BE2C (cell line): ENCODE data around the gene SERAC1.

ENCODE experiments used
- DNase-seq: peaks from one replicate; pipeline ENCODE4 v3.0.0-alpha.2; 2020
- H3K27me3 ChIP-seq: fragments of 250-450 bp; sonication (Bioruptor Pico); 2 replicates; pipeline ENCODE4 v1.5.1; 2020; ENCODE audit warnings: mild to moderate bottlenecking
- H3K36me3 ChIP-seq: fragments of 250-450 bp; sonication (Bioruptor Pico); 2 replicates; pipeline ENCODE4 v1.5.1; 2020; ENCODE audit warnings: mild to moderate bottlenecking
- H3K4me1 ChIP-seq: fragments of 250-450 bp; sonication (Bioruptor Pico); 2 replicates; pipeline ENCODE4 v1.5.1; 2020
- H3K4me3 ChIP-seq: 2 replicates; pipeline ENCODE4 v1.5.1; 2011; ENCODE audit warnings: low read depth, low read length
- H3K9me3 ChIP-seq: fragments of 250-450 bp; sonication (Bioruptor Pico); 2 replicates; pipeline ENCODE4 v1.5.1; 2020
- CTCF ChIP-seq: IDR thresholded peaks from 2 replicates; pipeline ENCODE4 v1.5.1; 2012; ENCODE audit warnings: mild to moderate bottlenecking, low read depth, low read length

Gene SERAC1

GRCh38 chr6:158087224-158087867 lies 80.7 kb downstream of the SERAC1 start:
- Histone ChIP-seq H3K4me3 (no peak overlapping the region), H3K9me3 (no peaks in the 10 kb centered on the region), H3K27me3 (no peaks in the 10 kb centered on the region), H3K4me1 (no peaks in the 10 kb centered on the region), H3K36me3 (no peaks in the 10 kb centered on the region; the same call in 1 of the 2 replicates)
- no peak for TF ChIP-seq CTCF
- DNase-seq = no peak

- TF ChIP-seq CTCF = no peak
- Histone ChIP-seq H3K36me3 (no peaks in the 10 kb centered on the region; the same call in 1 of the 2 replicates), H3K9me3 (no peaks in the 10 kb centered on the region), H3K4me1 (no peaks in the 10 kb centered on the region), H3K4me3 (no peak overlapping the region), H3K27me3 (no peaks in the 10 kb centered on the region)
- DNase-seq = no peak
Observed at GRCh38 chr6:158086504-158087223, 81.4 kb downstream of the SERAC1 start.

GRCh38 chr6:158086054-158086503 lies 82.0 kb downstream of the SERAC1 start:
- no peak for DNase-seq
- H3K4me1 ChIP-seq = no peaks in the 10 kb centered on the region
- H3K9me3 ChIP-seq = no peaks in the 10 kb centered on the region
- H3K4me3 ChIP-seq = no peak overlapping the region
- no peaks in the 10 kb centered on the region for H3K27me3 ChIP-seq
- TF ChIP-seq CTCF = no peak
- H3K36me3 ChIP-seq = no peaks in the 10 kb centered on the region; the same call in 1 of the 2 replicates

- no peaks in the 10 kb centered on the region for H3K9me3 ChIP-seq
- no peaks in the 10 kb centered on the region for H3K27me3 ChIP-seq
- no peak for DNase-seq
- no peaks in the 10 kb centered on the region for H3K4me1 ChIP-seq
- no peaks in the 10 kb centered on the region; the same call in 1 of the 2 replicates for H3K36me3 ChIP-seq
- H3K4me3 ChIP-seq = no peak overlapping the region
- no peak for TF ChIP-seq CTCF
Observed at GRCh38 chr6:158085261-158086053, 82.6 kb downstream of the SERAC1 start.

GRCh38 chr6:158083455-158084325 lies 84.4 kb downstream of the SERAC1 start:
- no peaks in the 10 kb centered on the region for H3K4me1 ChIP-seq
- TF ChIP-seq CTCF = no peak
- H3K36me3 ChIP-seq = no peaks in the 10 kb centered on the region; the same call in 1 of the 2 replicates
- DNase-seq = no peak
- no peak overlapping the region for H3K4me3 ChIP-seq
- H3K27me3 ChIP-seq = no peaks in the 10 kb centered on the region
- H3K9me3 ChIP-seq = no peaks in the 10 kb centered on the region
